GM10266 (cell line): ENCODE results near the gene IL3RA.
"Not testable (repeated sequence)": the region's sequence is repeated elsewhere in the genome, so short reads cannot be mapped to it uniquely, and the experiment has no call there.

Experiments used
- DNase-seq: peaks from one replicate; pipeline ENCODE4 v3.0.0; 2012; ENCODE audit errors: extremely low spot score
- TF ChIP-seq, protein P1 (sequence below): IDR thresholded peaks from 2 replicates; pipeline ENCODE4 v1.5.1; 2012; ENCODE audit warnings: mild to moderate bottlenecking, low read depth; ENCODE audit not compliant: control insufficient read depth, insufficient read depth; ENCODE audit errors: missing control alignments

Gene IL3RA

DNA sequence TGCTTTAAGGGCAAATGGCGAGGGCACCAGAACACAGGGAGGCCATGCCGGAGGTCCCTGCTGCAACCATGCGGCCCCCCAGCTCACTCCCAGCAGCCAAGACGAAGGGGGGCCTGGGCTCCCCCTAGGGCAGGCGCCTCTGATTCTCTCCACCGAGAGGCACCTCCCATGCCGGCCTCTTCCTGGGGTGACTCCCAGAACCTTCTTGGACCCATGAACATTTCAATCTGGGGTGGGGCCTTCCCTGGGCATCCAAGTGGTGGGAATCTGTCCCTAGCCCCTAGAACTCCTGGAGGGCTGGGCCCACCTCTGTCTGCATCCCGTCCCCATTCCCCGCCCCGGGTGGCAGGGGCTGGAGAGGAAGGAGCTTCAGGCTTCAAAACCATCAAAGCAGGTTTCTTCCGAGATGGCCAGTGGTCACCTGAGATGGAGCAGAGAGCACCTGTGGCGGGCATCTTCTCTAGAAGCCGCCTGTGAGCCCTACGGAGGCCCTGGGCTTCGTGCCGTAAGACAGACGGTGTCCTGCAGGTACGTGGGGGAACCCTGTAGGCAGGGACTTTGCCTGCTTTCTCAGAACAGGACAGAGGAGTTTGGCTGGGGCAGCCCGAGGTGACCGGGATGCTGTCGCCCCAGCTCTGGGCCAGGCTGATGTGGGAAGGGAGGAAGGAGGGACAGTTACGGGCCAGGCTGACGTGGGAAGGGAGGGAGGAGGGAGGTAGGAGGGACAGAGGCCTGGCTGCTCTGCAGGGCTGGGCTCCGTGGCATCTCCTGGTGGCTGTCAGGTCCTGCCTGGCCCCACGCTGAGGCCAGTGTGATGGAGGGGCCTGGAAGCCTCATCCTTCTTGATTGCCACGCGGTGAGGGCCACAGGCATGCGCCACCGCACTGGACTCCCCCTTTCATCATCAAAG, 62.1 kb downstream of the IL3RA start:
- no peak for DNase-seq
- TF ChIP-seq, protein P1, sequence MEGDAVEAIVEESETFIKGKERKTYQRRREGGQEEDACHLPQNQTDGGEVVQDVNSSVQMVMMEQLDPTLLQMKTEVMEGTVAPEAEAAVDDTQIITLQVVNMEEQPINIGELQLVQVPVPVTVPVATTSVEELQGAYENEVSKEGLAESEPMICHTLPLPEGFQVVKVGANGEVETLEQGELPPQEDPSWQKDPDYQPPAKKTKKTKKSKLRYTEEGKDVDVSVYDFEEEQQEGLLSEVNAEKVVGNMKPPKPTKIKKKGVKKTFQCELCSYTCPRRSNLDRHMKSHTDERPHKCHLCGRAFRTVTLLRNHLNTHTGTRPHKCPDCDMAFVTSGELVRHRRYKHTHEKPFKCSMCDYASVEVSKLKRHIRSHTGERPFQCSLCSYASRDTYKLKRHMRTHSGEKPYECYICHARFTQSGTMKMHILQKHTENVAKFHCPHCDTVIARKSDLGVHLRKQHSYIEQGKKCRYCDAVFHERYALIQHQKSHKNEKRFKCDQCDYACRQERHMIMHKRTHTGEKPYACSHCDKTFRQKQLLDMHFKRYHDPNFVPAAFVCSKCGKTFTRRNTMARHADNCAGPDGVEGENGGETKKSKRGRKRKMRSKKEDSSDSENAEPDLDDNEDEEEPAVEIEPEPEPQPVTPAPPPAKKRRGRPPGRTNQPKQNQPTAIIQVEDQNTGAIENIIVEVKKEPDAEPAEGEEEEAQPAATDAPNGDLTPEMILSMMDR = no peak

DNA sequence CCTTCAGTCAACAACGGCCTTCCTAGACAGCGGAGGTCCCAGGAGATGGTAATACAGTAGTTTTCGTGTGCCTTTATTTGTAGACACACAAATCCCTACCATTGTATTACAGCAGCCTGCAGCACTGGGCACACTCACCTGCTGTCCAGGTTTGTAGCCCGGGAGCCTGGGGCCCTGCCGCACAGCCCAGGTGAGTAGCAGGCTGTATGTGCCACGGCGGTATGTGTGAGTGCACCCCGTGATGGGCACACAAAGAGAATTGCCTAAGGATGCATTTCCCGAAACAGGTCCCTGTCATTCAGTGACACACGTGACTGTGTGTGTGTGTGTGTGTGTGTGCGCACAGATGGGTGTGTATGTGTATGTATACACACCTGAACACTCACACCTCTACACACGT, 63.5 kb downstream of the IL3RA start:
- no peak for DNase-seq
- TF ChIP-seq, protein P1 = no peak

DNA sequence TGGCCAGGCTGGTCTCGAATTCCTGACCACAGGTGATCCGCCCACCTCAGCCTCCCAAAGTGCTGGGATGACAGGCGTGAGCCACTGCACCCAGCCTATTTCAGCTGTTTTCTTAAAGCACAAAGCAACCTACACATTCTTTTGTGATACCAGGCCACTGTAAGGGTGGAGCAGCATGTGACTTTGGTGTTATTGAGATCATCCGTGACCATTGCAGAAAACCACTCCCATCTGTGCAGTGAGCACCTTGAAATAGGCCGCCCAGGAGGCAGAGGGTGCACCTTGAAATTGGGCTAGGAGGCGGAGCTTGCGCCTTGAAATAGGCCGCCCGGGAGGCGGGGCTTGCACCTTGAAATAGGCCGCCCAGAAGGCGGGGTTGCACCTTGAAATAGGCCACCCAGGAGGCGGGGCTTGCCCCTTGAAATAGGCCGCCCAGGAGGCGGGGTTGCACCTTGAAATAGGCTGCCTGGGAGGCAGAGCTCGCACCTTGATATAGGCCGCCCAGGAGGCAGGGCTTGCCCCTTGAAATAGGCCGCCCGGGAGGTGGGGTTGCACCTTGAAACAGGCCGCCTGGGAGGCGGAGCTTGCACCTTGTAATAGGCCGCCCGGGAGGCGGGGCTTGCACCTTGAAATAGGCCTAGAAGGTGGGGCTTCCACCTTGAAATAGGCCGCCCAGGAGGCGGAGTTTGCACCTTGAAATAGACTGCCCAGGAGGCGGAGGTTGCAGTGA, 64.3 kb downstream of the IL3RA start:
- TF ChIP-seq, protein P1 = no peak
- DNase-seq = no peak

DNA sequence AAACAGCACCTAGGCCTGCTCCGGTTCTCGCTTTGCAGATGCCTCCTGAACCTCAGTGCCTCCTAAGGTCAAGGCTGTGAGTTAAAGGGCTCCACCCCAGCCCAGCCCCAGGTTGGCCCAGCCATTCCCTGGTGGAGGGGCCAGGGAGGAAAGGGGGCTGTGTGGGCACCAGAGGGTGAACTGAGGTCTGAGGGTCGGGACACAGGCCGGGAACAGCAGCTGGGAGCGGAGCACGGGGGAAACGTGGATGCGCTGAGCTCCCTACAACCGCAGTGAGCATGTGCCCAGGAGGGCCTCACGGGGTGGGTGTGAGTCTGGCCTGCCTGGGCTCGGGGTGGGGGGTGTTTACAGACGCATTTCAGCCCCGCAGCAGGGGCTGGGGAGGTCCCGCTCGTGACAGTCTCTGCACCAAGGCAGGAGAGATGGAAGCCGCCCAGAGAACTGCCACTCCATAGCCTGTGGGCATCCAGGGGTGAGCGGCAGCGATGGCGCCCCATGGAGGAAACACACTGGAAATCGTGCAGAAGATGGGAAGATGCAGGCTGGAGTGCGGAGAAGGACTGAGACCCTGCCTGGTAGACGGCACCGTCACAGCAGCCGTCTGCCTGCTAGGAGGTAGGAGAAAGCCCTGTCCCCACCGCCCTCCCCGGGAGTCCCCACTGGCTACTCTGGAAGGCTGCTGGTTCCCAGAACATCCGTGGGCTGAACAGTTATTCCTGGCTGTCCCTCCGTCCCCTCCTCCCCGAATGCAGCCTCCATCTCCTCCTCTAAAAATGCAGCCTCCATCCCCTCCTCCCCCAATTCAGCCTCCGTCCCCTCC, 65.2 kb downstream of the IL3RA start:
- TF ChIP-seq, protein P1 = no peak
- no peak for DNase-seq

DNA sequence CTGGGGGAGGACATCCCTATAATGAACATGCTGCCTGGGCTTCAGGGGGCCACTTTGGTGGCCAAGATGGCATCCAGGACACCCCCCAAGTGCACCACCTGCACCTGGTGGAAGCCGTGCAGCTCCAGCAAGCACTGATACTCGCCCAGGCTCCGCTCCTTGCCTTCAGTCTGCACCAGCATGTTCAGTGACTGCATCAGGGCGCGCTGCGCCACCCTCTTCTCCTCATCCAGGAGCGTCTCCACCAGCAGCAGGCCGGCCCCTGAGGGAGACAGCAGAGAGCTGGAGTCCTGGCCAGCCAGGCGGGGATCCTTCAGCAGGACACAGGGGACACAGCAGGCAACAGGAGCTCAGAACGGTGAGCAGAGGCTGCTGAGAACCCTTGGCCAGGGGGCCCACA, 66.6 kb downstream of the IL3RA start:
- no peak for DNase-seq
- TF ChIP-seq, protein P1 = no peak

DNA sequence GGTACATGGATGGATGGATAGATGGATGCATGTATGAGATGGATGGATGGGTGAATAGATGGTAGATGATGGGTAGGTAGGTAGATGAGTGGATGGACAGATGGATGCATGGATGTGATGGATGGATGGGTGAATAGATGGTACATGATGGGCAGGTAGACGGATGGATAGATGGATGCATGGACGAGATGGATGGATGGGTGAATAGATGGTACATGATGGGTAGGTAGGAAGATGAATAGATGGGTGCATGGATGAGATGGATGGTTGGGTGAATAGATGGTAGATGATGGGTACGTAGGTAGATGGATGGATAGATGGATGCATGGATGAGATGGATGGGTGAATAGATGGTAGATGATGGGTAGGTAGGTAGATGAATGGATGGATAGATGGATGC, 67.3 kb downstream of the IL3RA start:
- not testable (repeated sequence) for DNase-seq

DNA sequence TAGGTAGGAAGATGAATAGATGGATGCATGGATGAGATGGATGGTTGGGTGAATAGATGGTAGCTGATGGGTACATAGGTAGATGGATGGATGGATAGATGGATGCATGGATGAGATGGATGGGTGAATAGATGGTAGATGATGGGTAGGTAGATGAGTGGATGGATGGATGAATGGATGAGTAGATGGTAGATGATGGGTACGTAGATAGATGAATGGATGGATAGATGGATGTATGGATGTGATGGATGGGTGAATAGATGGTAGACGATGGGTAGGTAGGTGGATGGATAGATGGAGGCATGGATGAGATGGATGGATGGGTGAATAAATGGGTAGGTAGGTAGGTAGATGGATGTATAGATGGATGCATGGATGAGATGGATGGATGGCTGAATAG, 69.2 kb downstream of the IL3RA start:
- not testable (repeated sequence) for DNase-seq
